ENCODE measurements around the gene CXCL8.

The CXCL8 gene

GRCh38 chr4:73721435-73721834, 18.9 kb upstream of the CXCL8 start:
- DNase-seq, result no peak

- no peak for DNase-seq
These were observed 18.5 kb upstream of the CXCL8 start for GRCh38 chr4:73721909-73722308.

DNA sequence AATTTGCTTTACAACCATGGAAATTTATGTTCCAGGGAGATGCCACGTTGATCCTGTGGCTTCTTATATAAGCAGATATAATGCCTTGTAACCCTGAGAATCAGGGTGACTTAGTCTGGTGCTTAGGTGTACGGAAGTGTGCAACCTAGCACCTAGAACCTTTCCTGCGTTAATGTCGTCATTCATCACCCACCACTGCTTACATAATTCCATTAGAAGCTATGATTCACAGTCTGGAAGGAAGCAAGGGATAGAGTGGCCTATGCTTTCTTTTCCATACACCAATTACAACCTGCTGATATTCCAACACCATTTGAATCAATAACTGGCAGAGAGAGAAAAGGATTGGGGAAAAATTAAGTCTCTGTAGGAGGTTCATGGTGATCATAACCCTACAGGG, 17.3 kb upstream of the CXCL8 start:
- DNase-seq, result no peak

DNA sequence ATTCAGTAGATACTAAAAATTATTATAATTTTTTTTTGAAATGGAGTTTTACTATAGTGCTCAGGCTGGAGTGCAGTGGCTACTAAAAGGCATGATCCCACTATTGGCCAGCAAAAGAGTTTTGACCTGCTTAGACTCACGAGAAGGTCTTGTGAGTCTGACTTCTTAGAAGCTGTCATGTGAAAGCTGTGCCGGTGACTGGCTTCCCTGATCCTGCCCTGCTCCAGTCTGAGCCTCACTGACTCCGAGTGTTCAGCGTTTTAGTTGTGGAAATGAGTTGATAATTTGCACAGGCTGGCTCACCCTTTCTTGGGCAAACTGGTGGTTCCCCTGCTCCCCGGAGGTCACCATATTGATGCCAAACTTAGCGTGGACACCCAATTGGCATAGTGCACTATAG, 16.4 kb upstream of the CXCL8 start:
- no peak for DNase-seq

DNA sequence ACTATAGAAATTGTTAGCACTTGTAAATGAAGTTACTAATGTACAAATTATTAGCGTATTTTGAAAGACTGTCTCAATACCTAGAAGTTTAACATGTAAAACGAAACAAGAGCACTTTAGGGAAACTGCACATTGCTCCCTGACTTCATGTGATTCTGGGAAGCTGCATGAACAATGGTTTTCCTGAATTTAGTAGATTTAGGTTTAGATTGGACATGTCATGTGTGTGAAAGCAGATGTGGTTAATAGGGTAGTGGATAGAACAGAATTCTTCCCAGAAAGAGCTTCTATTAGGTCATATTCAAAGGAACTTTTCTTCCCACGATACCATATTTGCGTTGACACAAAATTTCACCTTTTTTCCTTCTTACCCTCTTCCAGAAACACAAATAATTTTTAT, 14.9 kb upstream of the CXCL8 start:
- DNase-seq, result no peak

- DNase-seq, result no peak
These were observed 14.4 kb upstream of the CXCL8 start for GRCh38 chr4:73725985-73726384.

DNA sequence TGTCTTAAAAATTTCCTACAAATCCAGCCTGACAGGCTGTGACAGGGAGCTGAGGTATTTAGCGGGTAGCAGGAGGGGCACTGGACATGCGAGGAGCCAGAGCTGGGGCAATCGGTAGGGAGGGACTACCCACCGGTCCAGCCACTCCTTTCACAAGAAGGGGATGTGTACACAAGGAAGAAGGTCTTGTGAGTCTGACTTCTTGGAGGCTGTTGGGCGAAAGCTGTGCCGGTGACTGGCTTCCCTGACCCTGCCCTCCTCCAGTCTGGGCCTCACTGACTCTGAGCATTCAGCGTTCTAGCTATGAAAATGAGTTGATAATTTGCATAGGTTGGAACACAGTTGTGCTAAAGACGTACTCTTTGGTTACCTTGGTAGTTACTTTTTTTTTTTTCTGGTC, 12.7 kb upstream of the CXCL8 start:
- no peak for DNase-seq

GRCh38 chr4:73728091-73728741, 12.2 kb upstream of the CXCL8 start:
- no peak for DNase-seq

GRCh38 chr4:73729534-73730165, 10.7 kb upstream of the CXCL8 start:
- DNase-seq, result no peak

DNA sequence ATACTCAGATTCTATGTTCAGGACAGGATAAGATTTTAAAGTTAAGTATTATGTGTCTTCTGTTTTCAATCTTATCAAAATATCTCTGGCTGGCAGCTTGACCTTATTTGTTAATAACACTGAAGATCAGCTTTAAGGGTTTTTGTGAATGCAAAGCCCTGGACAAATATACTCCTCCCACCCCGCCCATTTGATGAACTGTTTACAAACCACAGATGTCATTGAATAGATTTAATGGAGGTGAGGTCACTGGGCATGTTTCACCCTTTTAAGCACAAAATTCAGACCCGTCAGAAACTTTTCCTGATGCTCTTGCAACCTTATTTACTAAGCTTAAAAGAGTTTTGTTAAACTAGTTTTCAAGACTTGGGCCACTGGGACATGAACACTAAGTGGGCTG, 10.1 kb upstream of the CXCL8 start:
- no peak for DNase-seq

GRCh38 chr4:73730867-73731266, 9.5 kb upstream of the CXCL8 start:
- no peak for DNase-seq

DNA sequence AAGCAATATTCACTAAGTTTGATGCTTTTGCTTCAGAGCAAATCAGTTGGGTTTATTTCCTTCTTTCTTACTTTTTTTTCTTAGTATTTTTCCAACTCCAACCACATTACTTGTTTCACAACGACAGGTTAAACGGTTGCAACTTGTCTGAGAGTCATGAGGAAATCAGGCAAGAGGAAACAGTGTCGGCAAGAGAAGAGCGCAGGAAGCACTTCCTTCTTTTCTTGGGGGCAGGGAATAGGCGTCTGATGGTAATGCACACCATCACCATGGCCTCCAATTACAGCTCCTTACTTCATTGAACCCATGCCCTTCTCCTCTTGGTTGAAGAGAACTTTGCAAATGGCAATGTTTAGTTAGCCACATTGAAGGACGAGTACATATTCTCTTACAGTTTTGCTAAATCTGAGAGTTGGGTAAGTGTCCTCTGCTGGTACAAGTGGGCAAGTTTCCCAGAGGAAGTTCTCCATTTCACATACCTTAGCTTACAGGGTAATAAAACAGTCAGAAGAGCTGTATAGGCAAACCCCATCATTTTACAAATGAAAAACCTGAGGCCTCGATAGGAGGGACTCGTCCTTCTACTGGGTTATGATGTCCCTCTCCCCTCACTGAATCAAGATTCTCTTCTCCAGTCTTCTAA, 8.3 kb upstream of the CXCL8 start:
- DNase-seq, result no peak

GRCh38 chr4:73732759-73733431, 7.5 kb upstream of the CXCL8 start:
- DNase-seq, result no peak

DNA sequence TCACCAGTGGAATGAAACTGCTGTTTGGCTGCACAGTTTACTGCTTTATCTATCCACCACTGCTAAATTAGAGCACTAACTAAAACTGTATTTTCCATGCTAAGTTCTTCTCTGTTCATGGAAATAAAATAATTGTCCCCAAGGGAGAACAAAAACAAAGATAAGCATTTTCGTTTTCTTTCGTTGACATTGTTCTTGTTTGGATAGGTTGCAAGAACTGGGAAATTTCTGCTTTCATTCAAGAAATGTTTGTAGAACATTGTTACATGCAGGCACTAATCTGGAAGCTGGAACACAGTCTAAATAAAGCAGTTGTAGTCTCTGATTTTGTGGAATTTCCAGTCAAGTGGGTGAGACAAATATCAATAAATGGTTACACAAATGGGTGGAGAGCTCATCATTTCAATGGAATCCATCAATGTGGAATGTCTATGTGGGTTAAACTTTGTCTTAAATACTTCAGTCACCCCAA, 5.8 kb upstream of the CXCL8 start:
- DNase-seq, result no peak

DNA sequence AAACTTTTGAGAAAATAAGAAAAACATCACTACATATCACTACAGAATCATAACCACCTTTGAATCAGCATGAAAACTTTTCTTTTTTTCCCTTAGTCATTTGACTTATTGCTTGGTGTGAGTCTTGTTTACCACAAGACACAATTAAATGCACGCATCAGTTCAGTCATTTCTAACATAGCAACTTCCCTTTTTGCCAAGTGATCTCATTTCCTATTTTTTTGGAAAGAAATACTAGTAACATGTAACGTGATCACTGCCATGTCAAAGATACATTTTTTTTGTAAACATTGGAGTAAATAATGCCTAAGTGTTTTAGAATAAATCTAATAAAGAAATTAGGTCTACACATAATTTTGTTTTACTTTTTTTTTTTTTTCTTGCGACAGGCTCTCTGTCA, 5.1 kb upstream of the CXCL8 start:
- no peak for DNase-seq

DNA sequence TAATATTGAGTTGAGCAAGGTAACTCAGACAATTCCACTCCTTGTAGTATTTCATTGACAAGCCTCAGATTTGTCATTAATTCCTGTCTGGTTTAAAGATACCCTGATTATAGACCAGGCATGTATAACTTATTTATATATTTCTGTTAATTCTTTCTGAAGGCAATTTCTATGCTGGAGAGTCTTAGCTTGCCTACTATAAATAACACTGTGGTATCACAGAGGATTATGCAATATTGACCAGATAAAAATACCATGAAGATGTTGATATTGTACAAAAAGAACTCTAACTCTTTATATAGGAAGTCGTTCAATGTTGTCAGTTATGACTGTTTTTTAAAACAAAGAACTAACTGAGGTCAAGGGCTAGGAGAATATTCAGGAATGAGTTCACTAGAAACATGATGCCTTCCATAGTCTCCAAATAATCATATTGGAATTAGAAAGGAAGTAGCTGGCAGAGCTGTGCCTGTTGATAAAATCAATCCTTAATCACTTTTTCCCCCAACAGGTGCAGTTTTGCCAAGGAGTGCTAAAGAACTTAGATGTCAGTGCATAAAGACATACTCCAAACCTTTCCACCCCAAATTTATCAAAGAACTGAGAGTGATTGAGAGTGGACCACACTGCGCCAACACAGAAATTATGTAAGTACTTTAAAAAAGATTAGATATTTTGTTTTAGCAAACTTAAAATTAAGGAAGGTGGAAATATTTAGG, 821 bp downstream of the CXCL8 start:
- no peak for DNase-seq

DNA sequence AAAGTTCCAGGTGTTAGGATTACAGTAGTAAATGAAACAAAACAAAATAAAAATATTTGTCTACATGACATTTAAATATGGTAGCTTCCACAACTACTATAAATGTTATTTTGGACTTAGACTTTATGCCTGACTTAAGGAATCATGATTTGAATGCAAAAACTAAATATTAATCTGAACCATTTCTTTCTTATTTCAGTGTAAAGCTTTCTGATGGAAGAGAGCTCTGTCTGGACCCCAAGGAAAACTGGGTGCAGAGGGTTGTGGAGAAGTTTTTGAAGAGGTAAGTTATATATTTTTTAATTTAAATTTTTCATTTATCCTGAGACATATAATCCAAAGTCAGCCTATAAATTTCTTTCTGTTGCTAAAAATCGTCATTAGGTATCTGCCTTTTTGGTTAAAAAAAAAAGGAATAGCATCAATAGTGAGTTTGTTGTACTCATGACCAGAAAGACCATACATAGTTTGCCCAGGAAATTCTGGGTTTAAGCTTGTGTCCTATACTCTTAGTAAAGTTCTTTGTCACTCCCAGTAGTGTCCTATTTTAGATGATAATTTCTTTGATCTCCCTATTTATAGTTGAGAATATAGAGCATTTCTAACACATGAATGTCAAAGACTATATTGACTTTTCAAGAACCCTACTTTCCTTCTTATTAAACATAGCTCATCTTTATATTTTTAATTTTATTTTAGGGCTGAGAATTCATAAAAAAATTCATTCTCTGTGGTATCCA, 1.6 kb downstream of the CXCL8 start:
- no peak for DNase-seq

- DNase-seq, result no peak
These were observed 2.3 kb downstream of the CXCL8 start for GRCh38 chr4:73742490-73743160.

DNA sequence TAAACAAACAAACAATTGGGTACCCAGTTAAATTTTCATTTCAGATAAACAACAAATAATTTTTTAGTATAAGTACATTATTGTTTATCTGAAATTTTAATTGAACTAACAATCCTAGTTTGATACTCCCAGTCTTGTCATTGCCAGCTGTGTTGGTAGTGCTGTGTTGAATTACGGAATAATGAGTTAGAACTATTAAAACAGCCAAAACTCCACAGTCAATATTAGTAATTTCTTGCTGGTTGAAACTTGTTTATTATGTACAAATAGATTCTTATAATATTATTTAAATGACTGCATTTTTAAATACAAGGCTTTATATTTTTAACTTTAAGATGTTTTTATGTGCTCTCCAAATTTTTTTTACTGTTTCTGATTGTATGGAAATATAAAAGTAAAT, 2.9 kb downstream of the CXCL8 start:
- DNase-seq, result no peak

- no peak for DNase-seq
These were observed 3.4 kb downstream of the CXCL8 start for GRCh38 chr4:73743795-73744194.

DNA sequence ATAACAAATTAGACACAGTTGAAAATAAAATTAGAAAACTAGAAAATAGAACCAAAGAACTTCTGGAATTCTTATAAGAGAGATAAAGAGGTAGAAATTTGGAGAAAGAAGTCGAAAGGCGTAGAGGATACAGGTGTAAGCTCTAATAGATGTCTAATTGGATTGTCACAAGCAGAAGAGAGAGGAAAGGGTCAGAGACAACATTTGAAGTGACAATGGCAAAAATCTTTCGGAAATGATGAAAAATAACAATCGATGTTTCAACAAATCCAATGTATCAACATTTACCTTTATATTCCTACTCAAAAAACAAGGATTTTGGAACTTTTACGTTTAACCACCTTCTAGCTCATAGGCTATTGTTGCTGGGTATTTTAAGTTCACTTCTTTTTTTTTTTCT, 3.8 kb downstream of the CXCL8 start:
- DNase-seq, result no peak

GRCh38 chr4:73750730-73751129, 10.4 kb downstream of the CXCL8 start:
- DNase-seq, result no peak
